ENCODE data around the gene NMRAL1.

DNA sequence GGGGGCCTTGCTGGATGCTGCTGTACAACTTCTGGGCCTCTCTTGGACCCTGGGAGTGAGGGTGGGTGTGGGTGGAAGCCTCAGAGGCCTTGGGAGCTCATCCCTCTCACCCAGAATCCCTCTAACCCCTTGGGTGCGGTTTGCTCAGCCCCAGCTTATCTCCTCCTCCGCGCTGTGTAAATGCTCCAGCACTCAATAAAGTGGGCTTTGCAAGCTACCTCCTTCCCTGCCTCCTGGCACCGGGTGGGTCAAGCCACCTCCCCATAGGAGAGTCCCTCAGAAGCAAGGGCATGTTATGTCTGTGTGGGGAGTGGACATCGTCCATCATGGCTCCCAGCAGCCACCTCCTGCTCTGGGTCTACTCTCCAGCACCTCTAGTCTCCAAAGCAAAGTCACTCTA is 35.7 kb upstream of the NMRAL1 start:
- TF ChIP-seq, protein P1, sequence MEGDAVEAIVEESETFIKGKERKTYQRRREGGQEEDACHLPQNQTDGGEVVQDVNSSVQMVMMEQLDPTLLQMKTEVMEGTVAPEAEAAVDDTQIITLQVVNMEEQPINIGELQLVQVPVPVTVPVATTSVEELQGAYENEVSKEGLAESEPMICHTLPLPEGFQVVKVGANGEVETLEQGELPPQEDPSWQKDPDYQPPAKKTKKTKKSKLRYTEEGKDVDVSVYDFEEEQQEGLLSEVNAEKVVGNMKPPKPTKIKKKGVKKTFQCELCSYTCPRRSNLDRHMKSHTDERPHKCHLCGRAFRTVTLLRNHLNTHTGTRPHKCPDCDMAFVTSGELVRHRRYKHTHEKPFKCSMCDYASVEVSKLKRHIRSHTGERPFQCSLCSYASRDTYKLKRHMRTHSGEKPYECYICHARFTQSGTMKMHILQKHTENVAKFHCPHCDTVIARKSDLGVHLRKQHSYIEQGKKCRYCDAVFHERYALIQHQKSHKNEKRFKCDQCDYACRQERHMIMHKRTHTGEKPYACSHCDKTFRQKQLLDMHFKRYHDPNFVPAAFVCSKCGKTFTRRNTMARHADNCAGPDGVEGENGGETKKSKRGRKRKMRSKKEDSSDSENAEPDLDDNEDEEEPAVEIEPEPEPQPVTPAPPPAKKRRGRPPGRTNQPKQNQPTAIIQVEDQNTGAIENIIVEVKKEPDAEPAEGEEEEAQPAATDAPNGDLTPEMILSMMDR (conservative IDR thresholded peaks at IDR 0.05; ENCODE audit: low read depth in 2 of 2): no peak
- TF ChIP-seq EZH2 (IDR thresholded peaks at IDR 0.05; ENCODE audit: low read depth, unreplicated experiment): no peak

Data from GM23338 (cell line).